Liver (tissue), 3 donors: ENCODE measurements around the gene CSTF3.

ENCODE experiments used
- CTCF ChIP-seq: fragments of 150-350 bp; IDR thresholded peaks from 2 replicates; pipeline ENCODE4 v1.5.1; 2017; ENCODE audit warnings: improper control_type of control experiment, low read depth, low read length; ENCODE audit not compliant: missing input control
- EGR1 ChIP-seq, 2 donors: IDR thresholded peaks; 2 replicates each; pipeline ENCODE4 v1.6.1; 2016 to 2018; ENCODE audit warnings: antibody characterized with exemption in 2 of 2, low read depth in 2 of 2
- GABPA ChIP-seq, 2 donors: IDR thresholded peaks in 1 of 2; conservative IDR thresholded peaks in 1 of 2; 2 replicates each; pipeline ENCODE4 v1.6.1; 2016; ENCODE audit warnings: antibody characterized with exemption in 2 of 2, mild to moderate bottlenecking in 1 of 2, moderate library complexity in 1 of 2
- JUND ChIP-seq, 2 donors: IDR thresholded peaks; 2 replicates each; pipeline ENCODE4 v1.6.1; 2016; ENCODE audit warnings: antibody characterized with exemption in 2 of 2
- MAX ChIP-seq: IDR thresholded peaks from 2 replicates; pipeline ENCODE4 v1.6.1; 2016; ENCODE audit warnings: antibody characterized with exemption
- REST ChIP-seq: IDR thresholded peaks from 2 replicates; pipeline ENCODE4 v1.6.1; 2016; ENCODE audit warnings: antibody characterized with exemption, mild to moderate bottlenecking
- RXRA ChIP-seq, 2 donors: IDR thresholded peaks; 2 replicates each; pipeline ENCODE4 v1.6.1; 2017 to 2018; ENCODE audit warnings: antibody characterized with exemption in 2 of 2, mild to moderate bottlenecking in 1 of 2
- SP1 ChIP-seq: IDR thresholded peaks from 2 replicates; pipeline ENCODE4 v1.6.1; 2018; ENCODE audit warnings: antibody characterized with exemption, mild to moderate bottlenecking
- YY1 ChIP-seq: IDR thresholded peaks from 2 replicates; pipeline ENCODE4 v1.6.1; 2016; ENCODE audit warnings: antibody characterized with exemption, mild to moderate bottlenecking
- donor health status: healthy.
- donor health status: healthy.

- TF ChIP-seq CTCF (no peak), YY1 (no peak), JUND (IDR thresholded peaks at IDR 0.05) (no peak), RXRA (IDR thresholded peaks at IDR 0.05) (no peak), GABPA (IDR thresholded peaks at IDR 0.05 in 1 of 2, conservative IDR thresholded peaks at IDR 0.05 in 1 of 2) (no peak), MAX (no peak), SP1 (no peak), EGR1 (IDR thresholded peaks at IDR 0.05; ENCODE audit: low read depth in 2 of 2) (no peak), REST (no peak)
Measured at GRCh38 chr11:33172996-33173395, 11.7 kb upstream of the CSTF3 start.
